Lower leg skin (tissue), 3 donors: ENCODE measurements around the gene TMTC2.

Source experiments
- POLR2A ChIP-seq, 2 donors: fragments of 450-650 bp; IDR thresholded peaks; one replicate each; pipeline ENCODE4 v1.6.1; 2016 to 2017; ENCODE audit warnings: antibody characterized with exemption in 2 of 2, mild to moderate bottlenecking in 1 of 2, moderate library complexity in 1 of 2
- TF ChIP-seq, protein P1 (sequence below), 3 donors: fragments of 450-650 bp; IDR thresholded peaks; one replicate each; pipeline ENCODE4 v1.5.1; 2016; ENCODE audit warnings: antibody characterized with exemption in 3 of 3, mild to moderate bottlenecking in 3 of 3, moderate library complexity in 2 of 3

GRCh38 chr12:82966001-82966559, 279.4 kb downstream of the TMTC2 start:
- TF ChIP-seq, protein P1, sequence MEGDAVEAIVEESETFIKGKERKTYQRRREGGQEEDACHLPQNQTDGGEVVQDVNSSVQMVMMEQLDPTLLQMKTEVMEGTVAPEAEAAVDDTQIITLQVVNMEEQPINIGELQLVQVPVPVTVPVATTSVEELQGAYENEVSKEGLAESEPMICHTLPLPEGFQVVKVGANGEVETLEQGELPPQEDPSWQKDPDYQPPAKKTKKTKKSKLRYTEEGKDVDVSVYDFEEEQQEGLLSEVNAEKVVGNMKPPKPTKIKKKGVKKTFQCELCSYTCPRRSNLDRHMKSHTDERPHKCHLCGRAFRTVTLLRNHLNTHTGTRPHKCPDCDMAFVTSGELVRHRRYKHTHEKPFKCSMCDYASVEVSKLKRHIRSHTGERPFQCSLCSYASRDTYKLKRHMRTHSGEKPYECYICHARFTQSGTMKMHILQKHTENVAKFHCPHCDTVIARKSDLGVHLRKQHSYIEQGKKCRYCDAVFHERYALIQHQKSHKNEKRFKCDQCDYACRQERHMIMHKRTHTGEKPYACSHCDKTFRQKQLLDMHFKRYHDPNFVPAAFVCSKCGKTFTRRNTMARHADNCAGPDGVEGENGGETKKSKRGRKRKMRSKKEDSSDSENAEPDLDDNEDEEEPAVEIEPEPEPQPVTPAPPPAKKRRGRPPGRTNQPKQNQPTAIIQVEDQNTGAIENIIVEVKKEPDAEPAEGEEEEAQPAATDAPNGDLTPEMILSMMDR (IDR thresholded peaks at IDR 0.05): no peak
- no peak for TF ChIP-seq POLR2A (IDR thresholded peaks at IDR 0.05)
